ES-I3 (cell line): Measurements from ENCODE around the gene MAST4.

Experiments used
- H3K36me3 ChIP-seq: 2 replicates; pipeline ENCODE4 v1.6.1; 2013; ENCODE audit warnings: mild to moderate bottlenecking, low read length, control low read depth, moderate library complexity; ENCODE audit not compliant: insufficient read depth
- H3K4me1 ChIP-seq: 2 replicates; pipeline ENCODE4 v1.6.1; 2013; ENCODE audit warnings: mild to moderate bottlenecking, control low read depth, low read length; ENCODE audit not compliant: insufficient read depth
- H3K9ac ChIP-seq: 2 replicates; pipeline ENCODE4 v1.6.1; 2013; ENCODE audit warnings: low read depth, mild to moderate bottlenecking, low read length, moderate library complexity
- H3K9me3 ChIP-seq: 2 replicates; pipeline ENCODE4 v1.6.1; 2013; ENCODE audit warnings: mild to moderate bottlenecking, low read length, moderate library complexity; ENCODE audit not compliant: control insufficient read depth, insufficient read depth

Gene MAST4

DNA sequence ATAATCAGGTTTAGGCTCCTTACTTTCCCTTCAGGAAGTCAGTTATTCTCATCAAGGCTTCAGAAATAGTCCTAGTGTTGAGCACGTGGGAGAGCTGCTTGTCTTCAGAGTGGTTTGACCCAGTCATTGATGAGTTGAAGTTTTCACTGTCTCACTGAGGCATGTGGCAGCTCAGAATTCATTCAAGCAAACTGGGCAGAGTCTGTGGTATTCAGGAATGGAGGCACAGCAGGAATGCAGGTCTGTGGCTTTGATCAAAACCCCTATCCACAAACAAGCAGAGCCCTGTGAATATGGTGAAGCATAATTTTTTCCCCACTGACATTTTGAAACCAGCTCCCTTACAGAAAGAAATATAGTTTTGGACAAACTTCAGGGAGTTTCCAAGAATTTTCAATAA lies 393.1 kb downstream of the MAST4 start:
- no peak overlapping the region for H3K9ac ChIP-seq
- H3K9me3 ChIP-seq, result no peaks in the 10 kb centered on the region
- no peaks in the 10 kb centered on the region for H3K36me3 ChIP-seq
- peaks cover 10% of the 10 kb centered on the region for H3K4me1 ChIP-seq

DNA sequence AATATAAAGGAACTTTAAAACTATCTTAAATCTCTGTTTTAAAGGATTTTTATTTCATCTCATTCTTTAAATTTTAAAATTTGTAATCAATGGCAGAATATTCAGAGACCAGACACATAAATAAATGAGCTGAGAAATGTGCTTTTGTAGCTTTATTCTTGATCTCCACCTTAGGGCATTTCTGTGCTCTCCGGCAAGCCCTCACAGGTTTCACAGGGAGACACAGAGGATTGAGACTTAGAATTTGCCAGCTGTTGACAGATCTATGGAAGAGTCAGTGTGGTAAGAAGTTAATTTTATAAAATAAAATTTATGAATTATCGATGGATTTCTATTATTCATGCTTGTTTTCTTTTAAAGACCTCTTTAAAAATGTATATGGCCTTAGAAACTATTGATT lies 393.6 kb downstream of the MAST4 start:
- Histone ChIP-seq H3K36me3 (no peaks in the 10 kb centered on the region), H3K9ac (no peak overlapping the region), H3K4me1 (peaks cover 10% of the 10 kb centered on the region), H3K9me3 (no peaks in the 10 kb centered on the region)

- H3K36me3 ChIP-seq, result no peaks in the 10 kb centered on the region
Measured at GRCh38 chr5:66991746-66992145, 395.6 kb downstream of the MAST4 start.

GRCh38 chr5:66992547-66992946 lies 396.4 kb downstream of the MAST4 start:
- peaks cover 10% of the 10 kb centered on the region for H3K4me1 ChIP-seq
- H3K36me3 ChIP-seq, result no peaks in the 10 kb centered on the region
- H3K9me3 ChIP-seq, result no peaks in the 10 kb centered on the region
- no peak overlapping the region for H3K9ac ChIP-seq

More at GRCh38 chr5:66991746-66992145, 395.6 kb downstream of the MAST4 start:
- Histone ChIP-seq H3K9ac (no peak overlapping the region), H3K4me1 (peaks cover 10% of the 10 kb centered on the region), H3K9me3 (no peaks in the 10 kb centered on the region)

DNA sequence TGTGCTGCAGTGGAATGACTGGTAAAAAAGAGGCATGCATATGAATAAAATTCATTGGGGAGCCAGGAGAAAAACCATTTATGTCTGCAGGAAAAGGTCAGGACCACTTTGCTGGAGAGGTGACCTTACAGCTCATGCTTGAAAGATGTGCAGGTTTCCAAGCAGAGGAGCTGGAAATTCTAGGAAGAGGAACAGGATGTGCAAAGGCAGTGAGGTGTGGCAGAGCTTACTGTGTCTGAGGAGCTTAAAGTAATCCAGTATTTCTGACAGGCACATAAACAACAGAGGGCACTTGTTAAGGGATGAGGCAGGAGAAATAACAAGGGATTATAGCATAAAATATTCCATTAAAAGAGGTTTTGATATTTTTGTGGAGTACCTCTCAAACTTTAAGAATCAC lies 397.3 kb downstream of the MAST4 start:
- H3K36me3 ChIP-seq, result no peaks in the 10 kb centered on the region
- H3K9me3 ChIP-seq, result no peaks in the 10 kb centered on the region
- H3K4me1 ChIP-seq, result peaks cover 7% of the 10 kb centered on the region
- no peak overlapping the region for H3K9ac ChIP-seq

GRCh38 chr5:66993882-66994281 lies 397.7 kb downstream of the MAST4 start:
- Histone ChIP-seq H3K4me1 (peaks cover 6% of the 10 kb centered on the region), H3K36me3 (no peaks in the 10 kb centered on the region), H3K9me3 (no peaks in the 10 kb centered on the region), H3K9ac (no peak overlapping the region)

GRCh38 chr5:66994790-66995189 lies 398.6 kb downstream of the MAST4 start:
- Histone ChIP-seq H3K9me3 (no peaks in the 10 kb centered on the region), H3K9ac (no peak overlapping the region), H3K4me1 (no peaks in the 10 kb centered on the region), H3K36me3 (no peaks in the 10 kb centered on the region)

- H3K4me1 ChIP-seq, result peaks cover 8% of the 10 kb centered on the region
- no peak overlapping the region for H3K9ac ChIP-seq
- no peaks in the 10 kb centered on the region for H3K36me3 ChIP-seq
- H3K9me3 ChIP-seq, result no peaks in the 10 kb centered on the region
Measured at GRCh38 chr5:67000794-67001475, 404.7 kb downstream of the MAST4 start.

DNA sequence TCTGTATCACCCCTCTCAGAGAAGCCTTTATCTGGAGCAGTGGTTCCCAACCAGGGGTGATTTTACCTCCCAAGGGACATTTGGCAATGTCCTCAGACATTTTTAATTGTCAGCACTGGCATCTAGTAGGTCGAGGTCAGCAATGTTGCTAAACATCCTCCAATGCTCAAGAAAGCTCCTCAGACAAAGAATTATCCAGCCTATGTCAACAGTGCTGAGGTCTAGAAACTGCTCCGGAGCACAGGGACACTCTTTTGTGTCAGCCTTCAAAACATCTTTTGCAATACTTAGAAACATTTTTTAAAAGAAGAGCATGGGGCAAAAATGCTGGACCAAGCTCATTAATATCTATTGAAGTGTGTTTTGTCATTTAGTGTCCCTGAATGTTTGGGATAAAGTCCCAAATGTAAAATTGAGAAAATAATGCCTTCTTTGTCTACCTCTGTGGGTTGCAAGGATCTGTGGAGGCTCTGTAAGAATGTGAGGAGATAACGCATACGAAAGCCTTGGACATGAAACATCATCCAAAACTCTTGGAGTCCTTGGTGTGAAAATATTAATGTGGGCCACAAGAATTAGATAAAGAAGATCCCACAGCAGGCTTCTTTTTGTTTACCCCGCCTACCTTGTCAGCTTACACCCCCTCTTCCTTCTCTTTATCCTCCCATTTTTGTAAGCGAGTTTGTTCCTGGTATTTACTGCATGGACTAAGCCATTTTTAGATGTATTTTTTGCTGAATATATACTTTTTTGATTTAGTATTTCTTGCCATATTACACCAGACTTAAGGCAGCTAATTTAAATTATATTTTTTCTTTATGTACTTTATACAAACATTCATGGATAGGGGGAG lies 406.9 kb downstream of the MAST4 start:
- Histone ChIP-seq H3K4me1 (peaks cover 13% of the 10 kb centered on the region), H3K9me3 (no peaks in the 10 kb centered on the region), H3K36me3 (no peaks in the 10 kb centered on the region), H3K9ac (peak overlapping the region; percentile 72; the same call in 1 of the 2 replicates)

- peak overlapping the region; percentile 72 for H3K9ac ChIP-seq
- H3K4me1 ChIP-seq, result peaks cover 13% of the 10 kb centered on the region
- no peaks in the 10 kb centered on the region for H3K9me3 ChIP-seq
- H3K36me3 ChIP-seq, result no peaks in the 10 kb centered on the region
Measured at GRCh38 chr5:67003685-67003934, 407.4 kb downstream of the MAST4 start.

GRCh38 chr5:67003935-67004729 lies 407.9 kb downstream of the MAST4 start:
- H3K9ac ChIP-seq, result peak overlapping the region; percentile 72
- no peaks in the 10 kb centered on the region for H3K9me3 ChIP-seq
- no peaks in the 10 kb centered on the region for H3K36me3 ChIP-seq
- H3K4me1 ChIP-seq, result peaks cover 13% of the 10 kb centered on the region

DNA sequence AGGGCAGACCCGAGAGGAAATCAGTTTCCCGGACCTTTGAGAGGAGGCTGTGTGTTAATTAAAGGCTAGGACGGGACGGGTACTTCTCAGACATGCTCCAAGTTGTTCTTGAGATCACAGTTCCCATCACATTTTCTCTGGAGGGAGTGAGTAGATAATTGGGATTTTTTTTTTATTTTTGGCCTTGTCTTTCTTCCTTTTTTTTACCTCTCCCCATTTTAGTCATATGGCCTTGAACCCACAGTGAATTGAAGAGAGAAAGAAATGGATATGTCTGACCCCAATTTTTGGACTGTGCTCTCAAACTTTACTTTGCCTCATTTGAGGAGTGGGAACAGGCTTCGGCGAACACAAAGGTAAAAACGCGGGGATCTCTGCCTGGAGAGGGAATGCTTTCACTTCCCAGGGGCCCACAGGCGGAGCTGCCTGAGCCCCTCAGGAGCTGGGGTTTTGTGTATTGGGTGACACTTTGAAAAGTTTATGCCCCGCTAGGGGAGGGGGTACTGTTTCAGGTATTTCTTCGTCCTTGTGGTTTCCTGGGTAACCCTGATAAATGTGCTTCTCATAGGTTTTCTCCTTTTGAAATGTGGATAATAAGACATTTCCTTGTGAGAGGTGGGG lies 408.6 kb downstream of the MAST4 start:
- H3K36me3 ChIP-seq, result no peaks in the 10 kb centered on the region
- H3K4me1 ChIP-seq, result peaks cover 13% of the 10 kb centered on the region
- peak overlapping the region; percentile 72 for H3K9ac ChIP-seq
- H3K9me3 ChIP-seq, result no peaks in the 10 kb centered on the region

DNA sequence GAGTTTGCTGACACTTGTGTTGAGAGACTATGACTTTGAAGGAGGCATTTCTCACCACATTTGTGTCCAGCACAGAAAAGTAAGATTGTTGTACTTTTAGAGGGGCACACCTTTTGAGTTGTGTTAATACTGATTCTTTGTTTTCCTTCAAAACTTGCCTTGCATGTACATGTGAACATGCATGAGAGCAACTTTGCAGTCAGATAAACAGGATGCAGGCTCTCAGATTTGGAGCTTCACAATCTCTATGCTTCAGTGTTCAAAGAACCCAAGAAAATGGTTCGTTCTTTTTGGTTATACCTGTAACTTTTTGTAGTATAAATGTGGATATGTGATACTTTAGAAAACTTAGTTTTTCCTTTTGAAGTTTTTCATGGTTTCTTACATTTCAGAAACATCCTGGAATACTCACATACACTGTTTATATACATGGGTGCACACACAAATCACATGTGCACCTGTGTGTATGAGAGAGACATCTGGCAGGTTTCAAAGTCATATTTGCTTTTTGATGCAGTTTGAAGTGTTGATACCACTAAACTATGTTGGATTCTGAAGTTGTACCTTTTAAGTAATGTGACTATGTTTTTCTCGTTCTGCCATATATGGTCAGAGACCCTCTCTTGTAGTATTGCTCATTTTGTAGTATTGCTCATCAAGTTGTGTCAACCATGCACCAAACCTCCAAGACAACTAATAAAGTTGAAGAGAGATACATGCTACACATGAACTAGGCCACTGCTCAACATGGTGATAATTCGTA lies 409.7 kb downstream of the MAST4 start:
- H3K9ac ChIP-seq, result peak overlapping the region; percentile 72; the same call in 1 of the 2 replicates

GRCh38 chr5:67006500-67006848 lies 410.3 kb downstream of the MAST4 start:
- no peaks in the 10 kb centered on the region for H3K36me3 ChIP-seq
- H3K9me3 ChIP-seq, result no peaks in the 10 kb centered on the region
- peaks cover 25% of the 10 kb centered on the region for H3K4me1 ChIP-seq
- H3K9ac ChIP-seq, result no peak overlapping the region

More for the DNA sequence above, 409.7 kb downstream of the MAST4 start:
- Histone ChIP-seq H3K4me1 (peaks cover 19% of the 10 kb centered on the region), H3K36me3 (no peaks in the 10 kb centered on the region), H3K9me3 (no peaks in the 10 kb centered on the region)
